ENCODE data around the gene LIPT2.
"Not testable (repeated sequence)": the region's sequence is repeated elsewhere in the genome, so short reads cannot be mapped to it uniquely, and the experiment has no call there.

- TF ChIP-seq CTCF, POLR2A (IDR thresholded peaks at IDR 0.05): not testable (repeated sequence)
These were observed 41.4 kb upstream of the LIPT2 start for GRCh38 chr11:74534946-74535275.
